HCT116 (cell line): ENCODE data around the gene RNF152. TPM values are rescaled to one million over a fixed set of nuclear protein-coding genes. Genes with fewer than 3 reads are reported as not detected.

Experiments used
- ATAC-seq: fragments of 200-7000 bp; cut with Tn5 transposase; 2 replicates; pipeline ENCODE4 v1.9.1; 2020; ENCODE audit warnings: mild to moderate bottlenecking, moderate library complexity
- BruUV-seq: library from RNA; stranded (reverse); fragments of 400-500 nt; replicated peaks from 2 replicates; lab custom pipeline; 2021; lab: Mats Ljungman, UMichigan
- CTCF ChIA-PET: fragments of 300-600 bp; sonication (Branson Sonifier 250); formaldehyde crosslinking; loops from one replicate; lab custom pipeline; 2021; ENCODE audit warnings: antibody characterized with exemption; lab: Charles Lee
- POLR2A ChIA-PET: fragments of 300-600, 350-600 bp; sonication (Branson Sonifier 250); formaldehyde crosslinking; loops from one replicate; lab custom pipeline; 2021; ENCODE audit warnings: antibody characterized with exemption; lab: Charles Lee
- RAD21 ChIA-PET, 2 experiments: fragments of 300-600 bp; sonication (Branson Sonifier 250); formaldehyde crosslinking; loops; one replicate each; lab custom pipeline; 2023; ENCODE audit warnings: low total read pairs in 2 of 2; ENCODE audit not compliant: uncharacterized antibody in 2 of 2, unreplicated experiment in 2 of 2, low non-redundant PET in 1 of 2; lab: Charles Lee
- DNase-seq: peaks from one replicate; pipeline ENCODE4 v3.0.0-alpha.2; 2010; ENCODE audit warnings: low read depth, low spot score
- H2AFZ ChIP-seq: fragments of 200-600 bp; shearing (Covaris generic), sonication (generic); 2 replicates; pipeline ENCODE4 v1.6.1; 2017; ENCODE audit warnings: low read depth, mixed run types, mixed read lengths, antibody characterized with exemption, low read length; ENCODE audit not compliant: poor library complexity, severe bottlenecking
- H3K27ac ChIP-seq: 2 replicates; pipeline ENCODE4 v1.5.1; 2012; ENCODE audit warnings: low read depth, low read length
- H3K27me3 ChIP-seq: fragments of 200-600 bp; sonication (generic); 2 replicates; pipeline ENCODE4 v1.6.1; 2016; ENCODE audit warnings: mixed run types, low read length, mixed read lengths; ENCODE audit not compliant: insufficient read depth
- H3K36me3 ChIP-seq, 2 experiments: fragments of 200-500 bp in 1 of 2; fragments of 200-600 bp in 1 of 2; sonication (Bioruptor generic) in 1 of 2; sonication (generic) in 1 of 2; 2 replicates each; pipeline versions ENCODE4 v1.5.1 to v1.6.1; 2014 to 2016; ENCODE audit warnings: low read length in 2 of 2, inconsistent platforms in 1 of 2, mixed read lengths in 1 of 2, mixed run types in 1 of 2; ENCODE audit not compliant: insufficient read depth in 2 of 2, control insufficient read depth in 1 of 2
- H3K4me1 ChIP-seq, 2 experiments: fragments of 200-600 bp in 1 of 2; sonication (generic) in 1 of 2; 2 replicates each; pipeline versions ENCODE4 v1.5.1 to v1.6.1; 2012 to 2017; ENCODE audit warnings: low read length in 2 of 2, inconsistent platforms in 1 of 2, mild to moderate bottlenecking in 1 of 2, mixed read lengths in 1 of 2, mixed run types in 1 of 2, moderate library complexity in 1 of 2; ENCODE audit not compliant: insufficient read depth in 2 of 2, control insufficient read depth in 1 of 2
- H3K4me2 ChIP-seq: fragments of 200-600 bp; sonication (generic); 2 replicates; pipeline ENCODE4 v1.6.1; 2017; ENCODE audit warnings: mixed run types, low read length, mixed read lengths
- H3K4me3 ChIP-seq, 2 experiments: fragments of 200-600 bp in 1 of 2; sonication (generic) in 1 of 2; replicated peaks in 1 of 2; 2 replicates each; pipeline ENCODE4 v1.5.1; 2011 to 2016; ENCODE audit warnings: low read length in 2 of 2, control low read depth in 1 of 2, low read depth in 1 of 2, mild to moderate bottlenecking in 1 of 2, mixed read lengths in 1 of 2, mixed run types in 1 of 2
- H3K79me2 ChIP-seq: fragments of 200-600 bp; sonication (generic); 2 replicates; pipeline ENCODE4 v1.6.1; 2017; ENCODE audit warnings: mild to moderate bottlenecking, mixed run types, low read length, moderate library complexity, mixed read lengths; ENCODE audit not compliant: insufficient read depth
- H3K9ac ChIP-seq: fragments of 200-600 bp; sonication (generic); 2 replicates; pipeline ENCODE4 v1.6.1; 2016; ENCODE audit warnings: low read length, mixed read lengths
- H3K9me2 ChIP-seq: fragments of 200-600 bp; sonication (generic), shearing (Covaris generic); 2 replicates; pipeline ENCODE4 v1.6.1; 2017; ENCODE audit warnings: mixed run types, mild to moderate bottlenecking, moderate library complexity; ENCODE audit not compliant: insufficient read depth
- H3K9me3 ChIP-seq, 2 experiments: fragments of 200-500 bp in 1 of 2; fragments of 200-600 bp in 1 of 2; sonication (Bioruptor generic) in 1 of 2; sonication (generic) in 1 of 2; 2 replicates each; pipeline ENCODE4 v1.6.1; 2014 to 2017; ENCODE audit warnings: low read length in 2 of 2, mixed read lengths in 2 of 2, inconsistent platforms in 1 of 2, low read depth in 1 of 2, mild to moderate bottlenecking in 1 of 2, mixed run types in 1 of 2, moderate library complexity in 1 of 2; ENCODE audit not compliant: control insufficient read depth in 1 of 2, insufficient read depth in 1 of 2
- H4K20me1 ChIP-seq: fragments of 200-600 bp; sonication (generic), shearing (Covaris generic); 2 replicates; pipeline ENCODE4 v1.6.1; 2017; ENCODE audit warnings: mixed run types, mild to moderate bottlenecking, moderate library complexity; ENCODE audit not compliant: insufficient read depth
- ATF3 ChIP-seq: IDR thresholded peaks from 2 replicates; pipeline ENCODE4 v1.6.1; 2012
- CBX3 ChIP-seq: IDR thresholded peaks from 2 replicates; pipeline ENCODE4 v1.6.1; 2012; ENCODE audit warnings: low read depth
- CEBPB ChIP-seq: IDR thresholded peaks from 2 replicates; pipeline ENCODE4 v1.6.1; 2012; ENCODE audit warnings: low read depth
- ELF1 ChIP-seq: IDR thresholded peaks from 2 replicates; pipeline ENCODE4 v1.6.1; 2012; ENCODE audit warnings: low read depth, borderline replicate concordance
- EZH2 ChIP-seq: fragments of 200-600 bp; sonication (generic); IDR thresholded peaks from 2 replicates; pipeline ENCODE4 v1.6.1; 2017; ENCODE audit warnings: antibody characterized with exemption, mixed run types
- FOSL1 ChIP-seq: IDR thresholded peaks from 2 replicates; pipeline ENCODE4 v1.6.1; 2012; ENCODE audit warnings: low read depth
- JUND ChIP-seq: IDR thresholded peaks from 2 replicates; pipeline ENCODE4 v1.6.1; 2012
- POLR2A ChIP-seq: IDR thresholded peaks from 2 replicates; pipeline ENCODE4 v1.7.0; 2011; ENCODE audit warnings: borderline replicate concordance; ENCODE audit not compliant: insufficient read depth, insufficient read length; ENCODE audit errors: extremely low read depth
- POLR2AphosphoS5 ChIP-seq: IDR thresholded peaks from 2 replicates; pipeline ENCODE4 v1.6.1; 2011; ENCODE audit warnings: mild to moderate bottlenecking, low read depth, low read length, moderate library complexity
- RAD21 ChIP-seq: IDR thresholded peaks from 2 replicates; pipeline ENCODE4 v1.6.1; 2012; ENCODE audit warnings: low read depth, mild to moderate bottlenecking
- REST ChIP-seq: IDR thresholded peaks from 2 replicates; pipeline ENCODE4 v1.6.1; 2012; ENCODE audit warnings: low read depth
- SIN3A ChIP-seq: IDR thresholded peaks from 2 replicates; pipeline ENCODE4 v1.6.1; 2012; ENCODE audit warnings: low read depth
- SP1 ChIP-seq: IDR thresholded peaks from 2 replicates; pipeline ENCODE4 v1.6.1; 2012; ENCODE audit warnings: low read depth
- TCF7L2 ChIP-seq: IDR thresholded peaks from 2 replicates; pipeline ENCODE4 v1.7.0; 2011; ENCODE audit warnings: borderline replicate concordance, inconsistent platforms; ENCODE audit not compliant: insufficient read depth, insufficient read length; ENCODE audit errors: extremely low read depth
- ZBTB33 ChIP-seq: IDR thresholded peaks from 2 replicates; pipeline ENCODE4 v1.6.1; 2011; ENCODE audit warnings: mild to moderate bottlenecking, low read length, moderate library complexity; ENCODE audit not compliant: insufficient replicate concordance; ENCODE audit errors: extremely low read depth
- ZFX ChIP-seq: fragments of 450-650 bp; IDR thresholded peaks from 2 replicates; pipeline ENCODE4 v1.6.1; 2017
- ZNF274 ChIP-seq: fragments of 200-500 bp; sonication (Bioruptor generic); IDR thresholded peaks from 2 replicates; pipeline ENCODE4 v1.6.1; 2014; ENCODE audit warnings: mild to moderate bottlenecking, low read depth, low read length, inconsistent platforms
- intact Hi-C: fragments of 100-400 bp; cut with micrococcal nuclease; formaldehyde crosslinking; loops from 2 replicates; pipeline ENCODE4 v1.10.0; 2022
- total RNA-seq: library from RNA; stranded (reverse); gene quantifications from one replicate; pipeline ENCODE4 v1.2.1, GENCODE V29; 2021; ENCODE audit not compliant: unreplicated experiment
- TF ChIP-seq, protein P1 (sequence below), 3 experiments: fragments of 200-600 bp in 1 of 3; sonication (generic) in 1 of 3; IDR thresholded peaks in 2 of 3; conservative IDR thresholded peaks in 1 of 3; 2 replicates each; pipeline ENCODE4 v1.5.1; 2012 to 2017; ENCODE audit warnings: low read depth in 2 of 3, low read length in 2 of 3, antibody characterized with exemption in 1 of 3, borderline replicate concordance in 1 of 3, control low read depth in 1 of 3, mild to moderate bottlenecking in 1 of 3, mixed read lengths in 1 of 3, mixed run types in 1 of 3, moderate library complexity in 1 of 3; ENCODE audit not compliant: insufficient read depth in 1 of 3

The RNF152 gene
- total RNA-seq, 1 experiment from 2014 or later, result 0.47 TPM

DNA sequence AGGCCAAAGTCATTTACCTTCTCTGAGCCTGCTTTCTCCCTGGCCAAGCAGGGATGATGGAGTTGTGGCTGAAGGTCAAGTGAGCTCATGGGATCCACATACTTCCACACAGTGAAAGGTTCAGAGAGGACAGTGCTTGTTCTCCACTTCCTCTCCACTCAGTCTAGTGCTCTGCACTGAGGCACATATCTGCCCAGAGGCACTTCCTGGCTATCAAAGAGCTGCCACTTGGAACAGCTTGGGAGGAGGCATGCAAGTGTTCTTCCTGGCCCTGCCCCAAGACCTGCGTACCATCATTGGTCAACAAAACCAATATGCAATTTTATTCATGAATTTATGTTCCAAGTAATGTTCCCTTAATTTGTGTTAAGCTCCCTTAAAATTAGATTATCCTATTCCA is 71.9 kb downstream of the RNF152 start:
- no peak overlapping the region for H3K27ac ChIP-seq
- H3K27me3 ChIP-seq, result peaks cover 5% of the 10 kb centered on the region; the same call in 1 of the 2 replicates
- H3K4me2 ChIP-seq, result no peak overlapping the region
- no peaks in the 10 kb centered on the region for H3K4me1 ChIP-seq
- no peaks in the 10 kb centered on the region for H3K79me2 ChIP-seq
- TF ChIP-seq EZH2 (no peak), FOSL1 (no peak), SP1 (no peak), ZFX (no peak), ZNF274 (no peak), SIN3A (no peak), CEBPB (no peak), REST (no peak), ELF1 (no peak), POLR2AphosphoS5 (no peak), JUND (no peak), ZBTB33 (no peak), CBX3 (no peak), TCF7L2 (no peak), RAD21 (no peak), POLR2A (no peak), ATF3 (no peak)
- TF ChIP-seq, protein P1, sequence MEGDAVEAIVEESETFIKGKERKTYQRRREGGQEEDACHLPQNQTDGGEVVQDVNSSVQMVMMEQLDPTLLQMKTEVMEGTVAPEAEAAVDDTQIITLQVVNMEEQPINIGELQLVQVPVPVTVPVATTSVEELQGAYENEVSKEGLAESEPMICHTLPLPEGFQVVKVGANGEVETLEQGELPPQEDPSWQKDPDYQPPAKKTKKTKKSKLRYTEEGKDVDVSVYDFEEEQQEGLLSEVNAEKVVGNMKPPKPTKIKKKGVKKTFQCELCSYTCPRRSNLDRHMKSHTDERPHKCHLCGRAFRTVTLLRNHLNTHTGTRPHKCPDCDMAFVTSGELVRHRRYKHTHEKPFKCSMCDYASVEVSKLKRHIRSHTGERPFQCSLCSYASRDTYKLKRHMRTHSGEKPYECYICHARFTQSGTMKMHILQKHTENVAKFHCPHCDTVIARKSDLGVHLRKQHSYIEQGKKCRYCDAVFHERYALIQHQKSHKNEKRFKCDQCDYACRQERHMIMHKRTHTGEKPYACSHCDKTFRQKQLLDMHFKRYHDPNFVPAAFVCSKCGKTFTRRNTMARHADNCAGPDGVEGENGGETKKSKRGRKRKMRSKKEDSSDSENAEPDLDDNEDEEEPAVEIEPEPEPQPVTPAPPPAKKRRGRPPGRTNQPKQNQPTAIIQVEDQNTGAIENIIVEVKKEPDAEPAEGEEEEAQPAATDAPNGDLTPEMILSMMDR (IDR thresholded peaks at IDR 0.05 in 2 of 3, conservative IDR thresholded peaks at IDR 0.05 in 1 of 3; ENCODE audit: borderline replicate concordance in 1 of 3, insufficient read depth in 1 of 3, low read depth in 2 of 3, low read length in 2 of 3), result no peak
- TF ChIP-seq, all 23 proteins: peak for 0
- no TSS peak for BruUV-seq
- no peak overlapping the region for H2AFZ ChIP-seq
- no peak overlapping the region for H3K4me3 ChIP-seq
- H3K9ac ChIP-seq, result no peak overlapping the region
- no peak for ATAC-seq
- no peaks in the 10 kb centered on the region for H3K9me2 ChIP-seq
- no peaks in the 10 kb centered on the region for H3K36me3 ChIP-seq
- H3K9me3 ChIP-seq, result no peaks in the 10 kb centered on the region
- intact Hi-C loops, result no loop called here
- no peaks in the 10 kb centered on the region for H4K20me1 ChIP-seq
- ChIA-PET RAD21 (no interaction called here), CTCF (no interaction called here), POLR2A (no interaction called here)
- no peak for DNase-seq
